H1 (cell line): ENCODE results near the gene TIMM10B. TPM values are rescaled to one million over a fixed set of nuclear protein-coding genes. Genes with fewer than 3 reads are reported as not detected.

Experiments used
- CTCF ChIA-PET: fragments of 300-600 bp; sonication (Branson Sonifier 250); formaldehyde crosslinking; loops from one replicate; lab custom pipeline; 2021; ENCODE audit not compliant: partially characterized antibody; lab: Charles Lee
- POLR2A ChIA-PET: fragments of 300-600 bp; sonication (Branson Sonifier 250); formaldehyde crosslinking; loops from one replicate; lab custom pipeline; 2021; ENCODE audit warnings: inconsistent platforms; ENCODE audit not compliant: partially characterized antibody; lab: Charles Lee
- DNase-seq, 2 experiments: peaks; one replicate each; pipeline versions ENCODE4 v3.0.0 to v3.0.0-alpha.2; 2010 to 2022; ENCODE audit warnings: low spot score in 2 of 2, low read depth in 1 of 2, mixed read lengths in 1 of 2
- FAIRE-seq: peaks from 2 replicates; lab custom pipeline; 2011; peaks lifted over from hg19 to GRCh38; lab: Jason Lieb, UNC
- H2AFZ ChIP-seq: 2 replicates; pipeline ENCODE4 v1.8.1; 2012; ENCODE audit warnings: low read length, inconsistent platforms
- H2AK5ac ChIP-seq: 2 replicates; pipeline ENCODE4 v1.6.1; 2013; ENCODE audit warnings: low read depth, low read length
- H2BK120ac ChIP-seq: replicated peaks from 2 replicates; pipeline ENCODE3; 2013; ENCODE audit warnings: low read depth, low read length, inconsistent platforms
- H2BK12ac ChIP-seq: 2 replicates; pipeline ENCODE4 v1.6.1; 2013; ENCODE audit warnings: low read depth, low read length
- H2BK15ac ChIP-seq: 2 replicates; pipeline ENCODE4 v1.6.1; 2013; ENCODE audit warnings: low read length
- H2BK20ac ChIP-seq: 2 replicates; pipeline ENCODE4 v1.6.1; 2013; ENCODE audit warnings: low read length
- H2BK5ac ChIP-seq: 2 replicates; pipeline ENCODE4 v1.6.1; 2013; ENCODE audit warnings: low read depth, low read length
- H3K14ac ChIP-seq: 2 replicates; pipeline ENCODE4 v1.6.1; 2013; ENCODE audit warnings: inconsistent platforms; ENCODE audit not compliant: insufficient read length
- H3K18ac ChIP-seq: 2 replicates; pipeline ENCODE4 v1.6.1; 2013; ENCODE audit warnings: low read length; ENCODE audit errors: extremely low read depth
- H3K23ac ChIP-seq: 2 replicates; pipeline ENCODE4 v1.6.1; 2013; ENCODE audit warnings: inconsistent platforms; ENCODE audit not compliant: insufficient read length
- H3K23me2 ChIP-seq: 2 replicates; pipeline ENCODE4 v1.6.1; 2013; ENCODE audit warnings: low read depth, low read length
- H3K27ac ChIP-seq: 2 replicates; pipeline ENCODE4 v1.6.1; 2011; ENCODE audit warnings: low read depth, low read length, inconsistent platforms
- H3K27me3 ChIP-seq, 4 experiments: replicated peaks in 1 of 4; 1 replicate in 1 of 4; 2 replicates in 3 of 4; pipeline versions ENCODE4 v1.6.1 to v1.8.1; 2011 to 2013; ENCODE audit warnings: low read length in 3 of 4, mild to moderate bottlenecking in 3 of 4, inconsistent platforms in 2 of 4, mixed read lengths in 2 of 4, moderate library complexity in 1 of 4; ENCODE audit not compliant: control insufficient read depth in 3 of 4, insufficient read depth in 3 of 4; ENCODE audit errors: extremely low read depth in 1 of 4
- H3K36me3 ChIP-seq, 4 experiments: 2 replicates each; pipeline versions ENCODE4 v1.6.1 to v1.8.1; 2011 to 2013; ENCODE audit warnings: mild to moderate bottlenecking in 4 of 4, low read length in 3 of 4, moderate library complexity in 2 of 4, control low read depth in 1 of 4, inconsistent platforms in 1 of 4; ENCODE audit not compliant: insufficient read depth in 4 of 4, control insufficient read depth in 2 of 4
- H3K4ac ChIP-seq: replicated peaks from 2 replicates; pipeline ENCODE3; 2013; ENCODE audit warnings: low read length, low read depth, mixed read lengths, inconsistent platforms; ENCODE audit not compliant: insufficient read length
- H3K4me1 ChIP-seq, 4 experiments: replicated peaks in 1 of 4; 1 replicate in 1 of 4; 2 replicates in 3 of 4; pipeline versions ENCODE4 v1.6.1 to v1.8.1; 2011 to 2013; ENCODE audit warnings: low read length in 3 of 4, inconsistent platforms in 2 of 4, mixed read lengths in 1 of 4; ENCODE audit not compliant: insufficient read depth in 4 of 4, control insufficient read depth in 3 of 4
- H3K4me2 ChIP-seq, 2 experiments: 2 replicates each; pipeline versions ENCODE4 v1.6.1 to v1.8.1; 2011 to 2013; ENCODE audit warnings: low read depth in 2 of 2, low read length in 2 of 2, control low read depth in 1 of 2, inconsistent platforms in 1 of 2, mild to moderate bottlenecking in 1 of 2; ENCODE audit not compliant: insufficient read depth in 1 of 2
- H3K4me3 ChIP-seq, 4 experiments: fragments of 200-600, 300-600 bp in 1 of 4; sonication (generic), shearing (Covaris generic), sonication (Bioruptor Twin) in 1 of 4; 2 replicates each; pipeline versions ENCODE4 v1.5.1 to v1.8.1; 2011 to 2016; ENCODE audit warnings: low read length in 4 of 4, low read depth in 3 of 4, control low read depth in 2 of 4, inconsistent platforms in 2 of 4, mild to moderate bottlenecking in 2 of 4, mixed read lengths in 1 of 4, moderate library complexity in 1 of 4; ENCODE audit not compliant: insufficient read depth in 2 of 4; ENCODE audit errors: extremely low read depth in 1 of 4
- H3K56ac ChIP-seq: replicated peaks from 2 replicates; pipeline ENCODE3; 2013; ENCODE audit warnings: low read depth, mild to moderate bottlenecking, mixed read lengths, low read length, inconsistent platforms; ENCODE audit not compliant: insufficient read length
- H3K79me1 ChIP-seq: 2 replicates; pipeline ENCODE4 v1.6.1; 2013; ENCODE audit warnings: low read depth, low read length, control low read depth
- H3K79me2 ChIP-seq, 2 experiments: 2 replicates each; pipeline versions ENCODE4 v1.6.1 to v1.8.1; 2012 to 2013; ENCODE audit warnings: low read length in 2 of 2, mild to moderate bottlenecking in 2 of 2, inconsistent platforms in 1 of 2; ENCODE audit not compliant: insufficient read depth in 2 of 2, control insufficient read depth in 1 of 2
- H3K9ac ChIP-seq, 4 experiments: replicated peaks in 1 of 4; 1 replicate in 1 of 4; 2 replicates in 3 of 4; pipeline versions ENCODE4 v1.6.1 to v1.8.1; 2011 to 2013; ENCODE audit warnings: low read depth in 3 of 4, low read length in 3 of 4, control low read depth in 2 of 4, mild to moderate bottlenecking in 2 of 4, moderate library complexity in 2 of 4, inconsistent platforms in 1 of 4; ENCODE audit errors: extremely low read depth in 1 of 4
- H3K9me3 ChIP-seq, 2 experiments: 2 replicates each; pipeline versions ENCODE4 v1.6.1 to v1.8.1; 2012 to 2013; ENCODE audit warnings: mild to moderate bottlenecking in 2 of 2, moderate library complexity in 2 of 2, control low read depth in 1 of 2, inconsistent platforms in 1 of 2, low read depth in 1 of 2, low read length in 1 of 2, mixed read lengths in 1 of 2; ENCODE audit not compliant: insufficient read depth in 2 of 2
- H4K20me1 ChIP-seq, 2 experiments: replicated peaks in 1 of 2; 2 replicates each; pipeline versions ENCODE3 to v1.8.1; 2011 to 2013; ENCODE audit warnings: inconsistent platforms in 2 of 2, low read length in 2 of 2, mild to moderate bottlenecking in 1 of 2; ENCODE audit not compliant: insufficient read depth in 2 of 2, control insufficient read depth in 1 of 2
- H4K5ac ChIP-seq: 2 replicates; pipeline ENCODE4 v1.6.1; 2013; ENCODE audit warnings: low read length, low read depth, mixed read lengths, inconsistent platforms; ENCODE audit not compliant: insufficient read length
- H4K8ac ChIP-seq: 2 replicates; pipeline ENCODE4 v1.8.0; 2013; ENCODE audit warnings: mild to moderate bottlenecking, moderate library complexity, low read length, inconsistent platforms; ENCODE audit not compliant: insufficient read depth; ENCODE audit errors: extremely low read depth
- H4K91ac ChIP-seq: replicated peaks from 2 replicates; pipeline ENCODE3; 2013; ENCODE audit warnings: low read length, mixed read lengths, inconsistent platforms; ENCODE audit not compliant: insufficient read length
- SUZ12 ChIP-seq: fragments of 200-600 bp; sonication (generic); IDR thresholded peaks from 2 replicates; pipeline ENCODE4 v1.6.1; 2012; ENCODE audit warnings: mild to moderate bottlenecking, inconsistent platforms, low read length, moderate library complexity, mixed read lengths
- whole genome bisulfite sequencing, 2 experiments: shearing (Covaris generic) in 1 of 2; methylation state at CpG; one replicate each; pipeline versions ENCODE4 v1.1.6 to v1.1.7; 2013 to 2015; ENCODE audit warnings: low lambda C conversion rate in 2 of 2, mixed read lengths in 2 of 2, inconsistent platforms in 1 of 2, low coverage in 1 of 2, missing lambda C conversion rate in 1 of 2; ENCODE audit not compliant: insufficient replicate concordance in 2 of 2, insufficient coverage in 1 of 2, insufficient read length in 1 of 2; ENCODE audit errors: extremely low coverage in 1 of 2, missing lambda C conversion rate in 1 of 2; 5-methylcytosine and 5-hydroxymethylcytosine counted together
- polyA plus RNA-seq, 7 experiments: library from polyadenylated mRNA; depleted of rRNA in 3 of 7; stranded (reverse) in 5 of 7; unstranded in 2 of 7; fragments of >200 nt in 5 of 7; fragments of 200-250 nt in 2 of 7; gene quantifications; 1 replicate in 5 of 7; 2 replicates in 1 of 7; 4 replicates in 1 of 7; pipeline versions ENCODE4 v1.2.1 to v1.2.3, GENCODE V29; 2011 to 2013; ENCODE audit warnings: missing spikeins in 2 of 7, mixed read lengths in 2 of 7
- total RNA-seq: library from RNA; stranded (reverse); fragmentation: NEBNext Ultra II Directional; extraction: Animal tissue kit (Norgen Biotek cat#: 25700); gene quantifications from 2 replicates; pipeline ENCODE4 v1.2.1, GENCODE V29; 2021
- TF ChIP-seq, protein P1 (sequence below): IDR thresholded peaks from 2 replicates; pipeline ENCODE4 v1.6.1; 2011; ENCODE audit warnings: low read length, improper control_type of control experiment
- TF ChIP-seq, protein P2 (sequence below): IDR thresholded peaks from 2 replicates; pipeline ENCODE4 v1.6.1; 2012; ENCODE audit warnings: inconsistent platforms

Gene TIMM10B
- total and polyA plus RNA-seq, 2 of the 8 experiments (the other 6 are each of a cell fraction or from before 2014, with no cell fraction given) = 38.2 to 47.8 TPM

DNA sequence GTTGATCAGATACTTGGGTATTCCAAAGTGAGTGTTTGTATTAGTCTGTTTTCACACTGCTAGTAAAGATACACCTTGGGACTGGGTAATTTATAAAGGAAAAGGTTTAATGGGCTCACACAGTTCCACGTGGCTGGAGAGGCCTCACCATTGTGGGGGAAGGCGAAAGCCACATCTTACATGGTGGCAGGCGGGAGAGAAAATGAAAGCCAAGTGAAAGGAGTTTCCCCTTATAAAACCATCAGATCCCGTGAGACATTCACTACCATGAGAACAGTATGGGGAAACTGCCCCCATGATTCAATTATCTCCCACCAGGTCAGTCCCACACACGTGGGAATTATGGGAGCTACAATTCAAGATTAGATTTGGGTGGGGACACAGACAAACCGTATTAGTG lies 7.0 kb downstream of the TIMM10B start:
- TF ChIP-seq, protein P1, sequence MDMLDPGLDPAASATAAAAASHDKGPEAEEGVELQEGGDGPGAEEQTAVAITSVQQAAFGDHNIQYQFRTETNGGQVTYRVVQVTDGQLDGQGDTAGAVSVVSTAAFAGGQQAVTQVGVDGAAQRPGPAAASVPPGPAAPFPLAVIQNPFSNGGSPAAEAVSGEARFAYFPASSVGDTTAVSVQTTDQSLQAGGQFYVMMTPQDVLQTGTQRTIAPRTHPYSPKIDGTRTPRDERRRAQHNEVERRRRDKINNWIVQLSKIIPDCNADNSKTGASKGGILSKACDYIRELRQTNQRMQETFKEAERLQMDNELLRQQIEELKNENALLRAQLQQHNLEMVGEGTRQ = no peak
- TF ChIP-seq SUZ12 = no peak
- TF ChIP-seq, protein P2, sequence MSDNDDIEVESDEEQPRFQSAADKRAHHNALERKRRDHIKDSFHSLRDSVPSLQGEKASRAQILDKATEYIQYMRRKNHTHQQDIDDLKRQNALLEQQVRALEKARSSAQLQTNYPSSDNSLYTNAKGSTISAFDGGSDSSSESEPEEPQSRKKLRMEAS = no peak

More for the DNA sequence above, 7.0 kb downstream of the TIMM10B start:
- 0 out of 4 replicates have a peak, but pooled peaks cover 0 to 4% of the 10 kb centered on the region in 2 experiments for H3K79me2 ChIP-seq
- no peak overlapping the region for H2AK5ac ChIP-seq
- no peak overlapping the region for H4K5ac ChIP-seq
- H2BK15ac ChIP-seq = no peak overlapping the region
- no peak overlapping the region for H3K9ac ChIP-seq
- H3K4ac ChIP-seq = no peak overlapping the region
- 91% methylated on average over 6 of the region's 6 CpGs; no CpG with 5 or more reads in 1 of the 2 experiments for WGBS, 2 experiments
- no peak overlapping the region for H3K56ac ChIP-seq
- no peaks in the 10 kb centered on the region for H3K4me1 ChIP-seq
- H3K79me1 ChIP-seq = no peaks in the 10 kb centered on the region
- no peaks in the 10 kb centered on the region for H3K27me3 ChIP-seq
- H2BK12ac ChIP-seq = no peak overlapping the region
- ChIA-PET POLR2A (interaction anchor here (1.2 to 2.8 kb wide), 6 partner anchors 10 to 168 kb away, joined by 3 to 13 read pairs (median 6); partner anchors contain the start of genes CAVIN3 and DNHD1), CTCF (interaction anchor here (0.6 to 2.3 kb wide), 4 partner anchors 10 to 324 kb away, joined by 3 to 5 read pairs (median 4); partner anchors contain the start of gene DNHD1)
- H3K23me2 ChIP-seq = no peaks in the 10 kb centered on the region
- no peak overlapping the region for H2AFZ ChIP-seq
- no peak overlapping the region for H3K27ac ChIP-seq
- no peak overlapping the region for H3K23ac ChIP-seq
- H4K91ac ChIP-seq = no peak overlapping the region
- H2BK120ac ChIP-seq = no peak overlapping the region
- peaks cover 0 to 7% of the 10 kb centered on the region in 2 experiments for H4K20me1 ChIP-seq
- H3K4me3 ChIP-seq = no peak overlapping the region
- no peak for DNase-seq
- FAIRE-seq = no peak
- no peak overlapping the region for H4K8ac ChIP-seq
- no peak overlapping the region for H3K4me2 ChIP-seq
- no peak overlapping the region for H3K18ac ChIP-seq
- no peak overlapping the region for H2BK5ac ChIP-seq
- H3K14ac ChIP-seq = no peak overlapping the region
- H3K36me3 ChIP-seq = peaks cover 4 to 38% (median 20%) of the 10 kb centered on the region in 4 experiments; a peak in 7 of 8 replicates
- no peak overlapping the region for H2BK20ac ChIP-seq
- no peaks in the 10 kb centered on the region for H3K9me3 ChIP-seq
